Measurements from ENCODE around the gene ODC1.

ODC1 gene

DNA sequence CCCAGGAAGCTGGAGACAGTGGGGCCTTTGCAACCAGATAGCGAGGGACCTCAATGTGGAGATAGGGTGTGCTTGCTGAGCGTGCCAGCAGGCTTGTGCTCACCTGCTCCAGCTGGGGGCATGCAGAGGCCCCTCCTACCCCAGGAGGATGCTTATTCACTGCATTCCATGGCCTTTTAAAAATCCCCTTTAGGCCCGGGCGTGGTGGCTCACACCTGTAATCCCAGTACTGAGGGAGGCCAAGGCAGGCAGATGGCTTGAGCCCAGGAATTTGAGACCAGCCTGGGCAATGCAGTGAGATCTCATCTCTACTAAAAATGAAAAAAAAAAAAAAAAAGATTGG lies 54.5 kb downstream of the ODC1 start:
- no peak for TF ChIP-seq ZBTB7A (IDR thresholded peaks at IDR 0.05; ENCODE audit: low read depth)
- no peak for TF ChIP-seq CREB1 (IDR thresholded peaks at IDR 0.05; ENCODE audit: low read depth)
- TF ChIP-seq, protein P1, sequence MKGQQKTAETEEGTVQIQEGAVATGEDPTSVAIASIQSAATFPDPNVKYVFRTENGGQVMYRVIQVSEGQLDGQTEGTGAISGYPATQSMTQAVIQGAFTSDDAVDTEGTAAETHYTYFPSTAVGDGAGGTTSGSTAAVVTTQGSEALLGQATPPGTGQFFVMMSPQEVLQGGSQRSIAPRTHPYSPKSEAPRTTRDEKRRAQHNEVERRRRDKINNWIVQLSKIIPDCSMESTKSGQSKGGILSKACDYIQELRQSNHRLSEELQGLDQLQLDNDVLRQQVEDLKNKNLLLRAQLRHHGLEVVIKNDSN (IDR thresholded peaks at IDR 0.05), result no peak
- TF ChIP-seq FOXM1 (IDR thresholded peaks at IDR 0.05; ENCODE audit: borderline replicate concordance, low read depth), result no peak
- no peak for TF ChIP-seq NFIC (IDR thresholded peaks at IDR 0.05)
- TF ChIP-seq RAD21 (IDR thresholded peaks at IDR 0.05; ENCODE audit: low read depth), result no peak
- no peak for TF ChIP-seq TEAD4 (IDR thresholded peaks at IDR 0.05)
- TF ChIP-seq YY1 (IDR thresholded peaks at IDR 0.05; ENCODE audit: low read depth), result no peak
- TF ChIP-seq, protein P2, sequence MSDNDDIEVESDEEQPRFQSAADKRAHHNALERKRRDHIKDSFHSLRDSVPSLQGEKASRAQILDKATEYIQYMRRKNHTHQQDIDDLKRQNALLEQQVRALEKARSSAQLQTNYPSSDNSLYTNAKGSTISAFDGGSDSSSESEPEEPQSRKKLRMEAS (IDR thresholded peaks at IDR 0.05), result no peak
- TF ChIP-seq EGR1 (IDR thresholded peaks at IDR 0.05), result no peak
- TF ChIP-seq TAF1 (IDR thresholded peaks at IDR 0.05; ENCODE audit: low read depth), result no peak
- TF ChIP-seq EP300 (IDR thresholded peaks at IDR 0.05; ENCODE audit: borderline replicate concordance), result no peak
- no peak for TF ChIP-seq CEBPB (IDR thresholded peaks at IDR 0.05)
- TF ChIP-seq TCF12 (IDR thresholded peaks at IDR 0.05; ENCODE audit: low read depth), result no peak
- TF ChIP-seq, protein P3, sequence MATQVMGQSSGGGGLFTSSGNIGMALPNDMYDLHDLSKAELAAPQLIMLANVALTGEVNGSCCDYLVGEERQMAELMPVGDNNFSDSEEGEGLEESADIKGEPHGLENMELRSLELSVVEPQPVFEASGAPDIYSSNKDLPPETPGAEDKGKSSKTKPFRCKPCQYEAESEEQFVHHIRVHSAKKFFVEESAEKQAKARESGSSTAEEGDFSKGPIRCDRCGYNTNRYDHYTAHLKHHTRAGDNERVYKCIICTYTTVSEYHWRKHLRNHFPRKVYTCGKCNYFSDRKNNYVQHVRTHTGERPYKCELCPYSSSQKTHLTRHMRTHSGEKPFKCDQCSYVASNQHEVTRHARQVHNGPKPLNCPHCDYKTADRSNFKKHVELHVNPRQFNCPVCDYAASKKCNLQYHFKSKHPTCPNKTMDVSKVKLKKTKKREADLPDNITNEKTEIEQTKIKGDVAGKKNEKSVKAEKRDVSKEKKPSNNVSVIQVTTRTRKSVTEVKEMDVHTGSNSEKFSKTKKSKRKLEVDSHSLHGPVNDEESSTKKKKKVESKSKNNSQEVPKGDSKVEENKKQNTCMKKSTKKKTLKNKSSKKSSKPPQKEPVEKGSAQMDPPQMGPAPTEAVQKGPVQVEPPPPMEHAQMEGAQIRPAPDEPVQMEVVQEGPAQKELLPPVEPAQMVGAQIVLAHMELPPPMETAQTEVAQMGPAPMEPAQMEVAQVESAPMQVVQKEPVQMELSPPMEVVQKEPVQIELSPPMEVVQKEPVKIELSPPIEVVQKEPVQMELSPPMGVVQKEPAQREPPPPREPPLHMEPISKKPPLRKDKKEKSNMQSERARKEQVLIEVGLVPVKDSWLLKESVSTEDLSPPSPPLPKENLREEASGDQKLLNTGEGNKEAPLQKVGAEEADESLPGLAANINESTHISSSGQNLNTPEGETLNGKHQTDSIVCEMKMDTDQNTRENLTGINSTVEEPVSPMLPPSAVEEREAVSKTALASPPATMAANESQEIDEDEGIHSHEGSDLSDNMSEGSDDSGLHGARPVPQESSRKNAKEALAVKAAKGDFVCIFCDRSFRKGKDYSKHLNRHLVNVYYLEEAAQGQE (IDR thresholded peaks at IDR 0.05; ENCODE audit: low read depth), result no peak

DNA sequence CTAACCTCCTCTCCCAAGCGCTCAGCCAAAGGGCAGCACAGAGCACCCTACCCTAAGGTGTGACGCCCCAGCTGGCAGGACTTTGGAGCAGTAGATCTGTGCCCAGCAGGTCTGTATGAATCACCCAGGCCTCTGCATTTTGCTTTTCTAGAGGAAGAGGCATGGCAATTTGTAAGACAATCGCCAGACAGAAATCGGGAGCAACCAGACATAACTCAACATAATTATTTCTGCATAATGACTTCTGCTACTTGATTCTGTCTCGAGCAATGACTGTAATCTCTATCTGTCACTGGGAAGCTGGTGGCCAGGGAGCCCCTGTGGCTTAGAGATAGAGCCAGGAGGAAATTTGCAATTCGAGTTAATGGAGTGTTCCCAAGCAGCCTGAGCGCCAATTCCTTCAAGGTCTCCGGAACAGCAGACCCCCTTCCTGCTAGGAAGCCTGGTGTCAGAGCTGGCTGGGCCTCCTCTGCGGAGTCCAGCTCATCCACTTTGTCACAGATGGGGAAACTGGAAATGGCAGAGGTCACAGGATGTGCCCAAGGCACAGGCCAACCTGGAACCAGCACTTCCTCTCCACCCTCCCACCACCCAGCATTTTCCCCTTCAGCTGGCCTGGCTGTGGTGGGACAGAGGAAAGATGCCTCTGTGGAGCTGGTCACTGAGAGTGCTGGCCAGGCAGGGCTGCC lies 55.0 kb downstream of the ODC1 start:
- TF ChIP-seq ZBTB7A (IDR thresholded peaks at IDR 0.05; ENCODE audit: low read depth), result no peak
- no peak for TF ChIP-seq NFIC (IDR thresholded peaks at IDR 0.05)
- TF ChIP-seq YY1 (IDR thresholded peaks at IDR 0.05; ENCODE audit: low read depth), result no peak
- no peak for TF ChIP-seq EGR1 (IDR thresholded peaks at IDR 0.05)
- TF ChIP-seq TCF12 (IDR thresholded peaks at IDR 0.05; ENCODE audit: low read depth), result no peak
- no peak for TF ChIP-seq TEAD4 (IDR thresholded peaks at IDR 0.05)
- TF ChIP-seq, protein P1 (IDR thresholded peaks at IDR 0.05), result no peak
- TF ChIP-seq, protein P3 (IDR thresholded peaks at IDR 0.05; ENCODE audit: low read depth), result no peak
- TF ChIP-seq EP300 (IDR thresholded peaks at IDR 0.05; ENCODE audit: borderline replicate concordance), result no peak
- no peak for TF ChIP-seq CREB1 (IDR thresholded peaks at IDR 0.05; ENCODE audit: low read depth)
- TF ChIP-seq, protein P2 (IDR thresholded peaks at IDR 0.05), result no peak

DNA sequence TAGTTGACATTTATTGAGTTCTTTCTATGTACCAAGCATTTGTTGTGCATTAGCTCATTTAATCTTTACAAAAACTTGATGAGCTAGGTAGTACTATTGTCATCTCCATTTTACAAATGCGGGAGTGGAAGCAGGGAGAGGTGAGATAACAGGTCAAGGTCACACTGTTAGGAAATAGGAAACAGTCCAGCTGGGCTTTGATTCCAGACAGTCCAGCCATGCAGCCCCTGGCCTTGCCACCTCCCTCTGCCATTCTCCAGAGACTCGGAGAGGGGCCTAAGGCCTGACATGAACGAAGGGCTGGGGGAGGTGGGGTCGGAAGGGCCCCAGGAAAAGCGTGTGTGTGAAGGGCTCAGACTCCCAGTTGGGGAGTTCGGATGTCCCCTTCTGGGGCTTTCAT lies 55.6 kb downstream of the ODC1 start:
- TF ChIP-seq CEBPB (IDR thresholded peaks at IDR 0.05) (no peak), EP300 (IDR thresholded peaks at IDR 0.05; ENCODE audit: borderline replicate concordance) (no peak), CREB1 (IDR thresholded peaks at IDR 0.05; ENCODE audit: low read depth) (no peak), YY1 (IDR thresholded peaks at IDR 0.05; ENCODE audit: low read depth) (no peak), RAD21 (IDR thresholded peaks at IDR 0.05; ENCODE audit: low read depth) (no peak), EGR1 (IDR thresholded peaks at IDR 0.05) (no peak), TAF1 (IDR thresholded peaks at IDR 0.05; ENCODE audit: low read depth) (no peak), TEAD4 (IDR thresholded peaks at IDR 0.05) (no peak)
- TF ChIP-seq, protein P2 (IDR thresholded peaks at IDR 0.05), result no peak

DNA sequence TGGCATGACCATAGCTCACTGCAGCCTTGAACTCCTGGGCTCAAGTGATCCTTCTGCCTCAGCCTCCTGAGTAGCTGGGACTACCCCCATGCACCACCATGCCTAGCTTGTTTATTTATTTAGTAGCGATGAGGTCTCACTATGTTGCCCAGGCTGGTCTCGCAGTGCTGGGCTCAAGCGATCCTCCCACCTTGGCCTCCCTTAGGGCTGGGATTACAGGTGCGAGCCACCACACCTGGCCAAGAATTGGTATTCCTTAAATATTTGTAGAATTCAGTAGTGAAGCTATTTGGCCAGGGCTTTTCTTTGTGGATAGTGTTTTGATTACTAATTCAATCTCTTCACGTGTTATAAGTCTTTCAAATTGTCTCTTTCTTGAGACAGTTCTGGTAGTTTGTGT lies 56.0 kb downstream of the ODC1 start:
- TF ChIP-seq, protein P1 (IDR thresholded peaks at IDR 0.05), result no peak

DNA sequence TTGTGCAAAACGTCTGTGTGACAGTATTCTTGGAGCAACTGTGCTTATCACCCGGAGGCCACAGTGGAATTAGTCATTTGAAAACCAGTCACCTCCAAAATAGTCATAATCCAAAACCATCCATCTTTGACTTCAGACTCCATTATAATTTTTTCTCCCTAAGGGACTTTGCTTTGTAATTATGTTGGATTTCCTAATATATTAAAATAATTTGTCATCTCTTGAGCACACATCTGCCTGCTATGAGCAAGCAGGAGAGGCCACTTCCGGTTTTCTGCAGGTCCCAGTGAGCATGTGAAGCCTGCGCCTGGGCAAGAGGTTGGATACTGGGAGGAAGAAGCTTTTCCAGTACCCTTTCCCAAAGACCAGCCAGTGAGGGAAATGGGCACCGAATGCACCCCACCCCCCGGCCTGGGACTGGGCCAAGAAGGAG lies 57.7 kb downstream of the ODC1 start:
- no peak for TF ChIP-seq CEBPB (IDR thresholded peaks at IDR 0.05)
- TF ChIP-seq YY1 (IDR thresholded peaks at IDR 0.05; ENCODE audit: low read depth), result no peak
- TF ChIP-seq CREB1 (IDR thresholded peaks at IDR 0.05; ENCODE audit: low read depth), result no peak
- TF ChIP-seq EP300 (IDR thresholded peaks at IDR 0.05; ENCODE audit: borderline replicate concordance), result no peak
- TF ChIP-seq RAD21 (IDR thresholded peaks at IDR 0.05; ENCODE audit: low read depth), result no peak
- TF ChIP-seq EGR1 (IDR thresholded peaks at IDR 0.05), result no peak
- TF ChIP-seq, protein P3 (IDR thresholded peaks at IDR 0.05; ENCODE audit: low read depth), result no peak
- no peak for TF ChIP-seq TAF1 (IDR thresholded peaks at IDR 0.05; ENCODE audit: low read depth)
- no peak for TF ChIP-seq ZBTB7A (IDR thresholded peaks at IDR 0.05; ENCODE audit: low read depth)
- TF ChIP-seq, protein P2 (IDR thresholded peaks at IDR 0.05), result no peak
- TF ChIP-seq TCF12 (IDR thresholded peaks at IDR 0.05; ENCODE audit: low read depth), result no peak
- TF ChIP-seq TEAD4 (IDR thresholded peaks at IDR 0.05), result no peak
- TF ChIP-seq, protein P1 (IDR thresholded peaks at IDR 0.05), result no peak
- TF ChIP-seq NFIC (IDR thresholded peaks at IDR 0.05), result no peak
- no peak for TF ChIP-seq FOXM1 (IDR thresholded peaks at IDR 0.05; ENCODE audit: borderline replicate concordance, low read depth)

All from Ishikawa (cell line).